ENCODE measurements around the gene FAM117B.

Gene FAM117B

DNA sequence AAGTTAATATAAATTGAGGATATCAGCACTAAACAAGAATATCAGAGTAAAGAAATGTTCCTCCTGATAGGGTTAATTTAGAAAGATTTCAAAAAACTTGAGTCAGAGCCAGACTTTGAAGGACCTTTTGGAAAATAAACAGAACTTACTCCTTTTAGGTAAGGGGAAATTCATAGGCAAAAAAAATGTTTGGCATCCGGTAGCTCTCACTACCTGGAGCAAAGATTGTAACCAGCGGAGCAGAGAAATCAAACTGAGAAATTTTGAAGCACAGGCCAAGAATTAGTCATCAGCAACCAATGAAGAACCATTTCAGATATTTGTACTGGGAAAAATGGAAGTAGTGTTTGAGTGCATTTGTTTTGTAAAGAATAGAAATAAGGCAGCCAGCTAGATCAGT is 123.8 kb downstream of the FAM117B start:
- no peak for DNase-seq

DNA sequence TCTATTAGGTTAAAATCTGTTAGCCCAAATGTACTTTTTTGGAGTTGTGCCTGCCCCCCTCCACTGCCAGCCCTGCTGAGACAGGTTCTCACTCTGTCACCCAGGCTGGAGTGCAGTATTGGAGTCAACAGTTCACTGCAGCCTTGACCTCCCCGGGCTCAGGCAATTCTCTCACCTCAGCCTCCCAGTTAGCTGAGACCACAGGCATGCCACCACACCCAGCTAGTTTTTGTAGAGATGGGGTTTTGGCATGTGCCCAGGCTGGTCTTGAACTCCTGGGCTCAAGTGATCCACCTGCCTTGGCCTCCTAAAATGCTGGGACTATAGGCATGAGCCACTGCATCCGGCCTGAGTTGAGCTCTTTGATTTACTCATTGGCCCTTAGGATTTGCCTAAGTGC is 126.1 kb downstream of the FAM117B start:
- DNase-seq, result no peak

DNA sequence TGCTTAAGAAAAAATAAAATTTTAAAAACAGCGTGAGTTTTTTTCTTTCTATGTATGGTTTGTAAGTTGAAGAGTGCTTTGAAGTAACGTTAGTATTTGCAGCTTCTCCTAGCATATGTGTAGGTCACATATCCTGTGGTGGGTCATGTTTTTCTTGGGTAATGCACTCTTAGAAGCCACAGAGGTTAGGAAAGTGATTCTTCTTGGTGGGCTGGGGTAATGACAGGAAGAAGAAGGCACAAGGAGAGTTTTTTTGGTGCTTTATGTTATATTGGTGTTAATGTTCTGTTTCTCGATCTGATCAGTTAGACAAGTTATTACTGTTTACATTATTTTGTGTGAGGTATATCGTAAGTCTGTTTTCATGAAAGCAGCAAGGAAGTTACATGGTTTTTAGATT is 127.8 kb downstream of the FAM117B start:
- no peak for DNase-seq

DNA sequence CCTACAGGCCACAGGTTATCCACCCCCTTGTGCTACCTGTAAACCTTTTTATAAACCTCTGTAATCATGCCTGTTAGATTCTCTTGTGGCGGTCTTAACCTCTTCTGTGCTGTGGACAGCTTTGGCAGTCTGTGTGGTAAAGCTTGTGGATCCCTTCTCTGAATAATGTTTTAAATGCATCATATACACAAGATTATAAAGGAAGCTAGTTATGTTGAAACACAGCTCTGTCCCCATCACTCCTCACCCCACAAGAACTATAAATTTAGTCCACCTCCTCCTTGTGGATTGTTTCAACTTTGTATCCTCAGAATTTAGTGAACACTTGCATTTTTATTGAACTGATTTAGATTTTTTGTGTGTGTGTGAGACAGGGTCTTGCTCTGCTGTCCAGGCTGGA is 129.1 kb downstream of the FAM117B start:
- DNase-seq, result no peak

DNA sequence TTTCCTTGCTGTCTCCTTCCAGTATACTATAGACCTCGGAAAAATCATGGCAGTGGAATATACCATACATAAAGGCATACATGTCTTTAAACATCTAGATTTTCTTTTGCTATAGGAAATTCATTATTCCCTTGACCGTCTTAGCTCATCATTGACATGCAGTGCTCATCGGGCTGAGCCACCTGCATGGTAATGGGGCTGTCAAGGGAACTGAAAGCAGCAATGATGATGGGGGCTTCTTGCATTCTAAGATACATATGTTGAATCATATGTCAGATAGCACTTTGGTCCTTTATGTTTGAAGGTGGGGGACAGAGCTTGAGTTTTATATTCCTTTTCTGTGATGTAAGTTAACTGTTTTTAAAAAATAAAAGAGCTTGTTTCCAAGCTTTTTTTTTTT is 130.2 kb downstream of the FAM117B start:
- no peak for DNase-seq

DNA sequence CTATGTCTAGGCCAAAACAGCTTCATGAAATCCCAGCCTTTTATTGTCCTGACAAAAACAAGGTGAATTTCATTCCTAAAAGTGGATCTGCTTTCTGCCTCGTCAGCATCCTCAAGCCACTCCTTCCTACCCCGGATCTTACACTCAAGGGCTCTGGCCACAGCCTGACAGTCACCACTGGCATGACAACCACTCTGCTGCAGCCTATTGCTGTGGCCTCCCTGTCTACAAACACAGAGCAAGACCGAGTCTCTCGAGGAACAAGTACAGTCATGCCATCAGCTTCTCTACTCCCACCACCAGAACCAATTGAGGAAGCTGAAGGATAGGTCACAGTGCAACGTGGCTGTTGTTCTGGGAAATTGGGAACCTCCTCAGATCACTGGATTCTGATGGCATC is 130.7 kb downstream of the FAM117B start:
- DNase-seq, result no peak

DNA sequence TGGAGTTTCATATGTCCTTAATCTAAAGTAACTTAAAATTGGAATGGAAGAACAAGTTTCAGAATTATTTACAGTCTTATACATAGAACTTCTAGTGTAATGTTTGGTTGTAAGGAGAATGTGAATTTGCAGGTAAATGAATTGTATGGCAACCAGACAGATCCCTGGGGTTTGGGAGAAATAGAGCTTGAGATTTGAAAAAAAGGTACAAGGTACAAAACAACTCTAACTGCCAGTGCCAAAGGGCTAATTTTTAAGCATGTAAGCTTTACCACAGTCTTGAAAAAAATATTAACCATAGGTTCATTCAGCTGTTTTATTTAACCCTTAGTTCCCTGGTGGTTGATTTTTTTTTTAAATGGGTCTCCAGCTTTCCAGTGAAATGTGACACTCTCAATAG is 133.5 kb downstream of the FAM117B start:
- DNase-seq, result no peak

DNA sequence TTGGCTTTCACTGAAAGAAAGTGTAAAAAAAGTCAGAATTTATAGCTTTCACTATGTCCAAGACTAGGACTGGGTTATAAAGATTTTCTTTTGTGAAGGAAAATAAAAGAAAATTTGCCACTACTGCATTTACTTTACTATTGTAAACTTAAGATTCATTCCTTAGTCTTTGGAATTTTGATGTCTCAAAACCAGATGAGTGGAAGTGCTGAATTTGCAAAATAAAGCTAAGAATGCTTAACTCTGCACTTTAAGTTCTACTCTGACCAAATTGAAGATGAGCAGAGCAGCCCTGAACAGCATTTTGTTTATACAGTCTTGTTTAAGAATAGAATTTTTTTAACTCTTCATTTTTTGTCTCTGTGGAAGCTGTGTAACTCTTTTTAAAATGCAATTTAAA is 134.4 kb downstream of the FAM117B start:
- no peak for DNase-seq

DNA sequence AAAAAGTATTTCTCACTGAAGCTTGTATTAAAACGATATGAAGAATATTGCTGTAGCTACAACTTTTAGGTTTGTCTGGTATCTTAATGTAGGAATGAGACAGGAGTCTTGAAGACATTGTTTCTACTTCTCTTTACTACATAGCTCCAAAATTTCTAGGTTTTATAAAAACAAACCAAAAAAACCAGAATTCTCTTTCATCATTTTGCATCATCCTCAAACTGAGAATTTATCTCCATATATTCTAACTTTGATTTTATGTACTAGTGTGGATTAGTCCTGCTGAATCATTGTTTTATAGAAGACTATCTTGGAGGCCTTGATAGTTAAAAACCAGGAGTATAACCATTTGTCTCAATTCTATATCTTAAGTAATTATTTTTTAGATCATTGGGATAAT is 136.6 kb downstream of the FAM117B start:
- DNase-seq, result no peak

DNA sequence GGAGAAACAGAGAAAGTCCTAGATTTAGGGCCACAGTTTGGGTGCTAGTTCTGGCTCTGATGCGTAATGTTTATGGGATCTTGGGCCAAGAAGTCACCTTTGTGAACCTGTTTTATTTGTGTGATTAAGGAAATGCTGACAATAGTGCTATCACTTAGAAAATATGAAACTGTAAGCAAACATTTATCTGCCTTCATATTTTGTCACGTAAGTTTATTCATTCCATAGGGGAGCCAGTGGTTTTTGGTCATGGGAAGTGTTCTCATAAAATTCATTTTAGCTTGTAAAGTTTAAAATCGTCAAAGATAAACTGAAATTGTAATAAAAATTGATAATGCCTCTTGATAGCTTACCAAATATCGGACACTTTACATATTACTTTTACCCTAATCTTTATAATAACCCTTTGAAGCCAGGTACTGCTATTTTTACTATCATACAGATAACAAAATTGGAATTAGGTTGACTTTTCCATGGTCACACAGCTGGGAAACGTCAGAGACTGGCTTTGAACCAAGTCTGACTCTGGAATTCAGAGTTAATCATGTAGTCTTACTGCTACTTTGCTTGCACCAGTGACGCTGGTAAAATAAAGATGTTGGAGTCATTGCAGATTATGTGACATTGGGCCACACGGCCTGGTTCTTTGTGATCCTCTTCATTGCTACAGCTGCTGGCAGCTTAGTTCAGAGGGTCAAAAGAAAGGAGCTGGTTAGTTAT is 137.1 kb downstream of the FAM117B start:
- DNase-seq, result no peak

DNA sequence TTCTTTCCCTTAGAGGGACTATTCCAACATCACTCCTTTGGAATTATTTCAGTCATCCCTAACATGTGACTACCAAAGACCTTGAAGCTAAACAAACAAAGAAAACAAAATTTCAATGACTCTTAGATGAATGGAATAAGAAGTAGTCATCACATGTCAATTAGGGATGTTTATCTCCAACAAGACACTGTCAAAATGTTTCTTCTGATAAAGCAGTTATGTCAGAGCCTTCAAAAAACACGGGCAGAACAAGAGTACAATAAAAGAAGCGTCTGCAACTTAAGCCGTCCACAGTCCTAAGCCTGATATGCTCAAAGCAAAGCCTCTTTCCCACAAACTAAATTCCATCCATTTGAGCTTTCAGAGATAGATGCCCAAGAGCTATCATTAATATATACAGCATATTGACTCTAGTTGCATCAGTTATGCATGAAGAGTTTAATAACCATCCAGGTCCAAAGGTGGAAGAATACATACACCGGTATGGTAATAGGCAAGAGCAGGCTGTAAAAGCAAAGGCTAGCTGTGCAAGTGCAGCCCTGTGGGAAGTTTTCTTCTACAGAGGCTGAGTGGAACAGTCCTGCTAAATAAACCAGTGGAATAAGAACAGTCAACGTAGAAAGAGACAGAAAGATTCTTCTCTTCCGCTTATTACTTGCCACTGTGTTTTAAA is 138.7 kb downstream of the FAM117B start:
- no peak for DNase-seq

DNA sequence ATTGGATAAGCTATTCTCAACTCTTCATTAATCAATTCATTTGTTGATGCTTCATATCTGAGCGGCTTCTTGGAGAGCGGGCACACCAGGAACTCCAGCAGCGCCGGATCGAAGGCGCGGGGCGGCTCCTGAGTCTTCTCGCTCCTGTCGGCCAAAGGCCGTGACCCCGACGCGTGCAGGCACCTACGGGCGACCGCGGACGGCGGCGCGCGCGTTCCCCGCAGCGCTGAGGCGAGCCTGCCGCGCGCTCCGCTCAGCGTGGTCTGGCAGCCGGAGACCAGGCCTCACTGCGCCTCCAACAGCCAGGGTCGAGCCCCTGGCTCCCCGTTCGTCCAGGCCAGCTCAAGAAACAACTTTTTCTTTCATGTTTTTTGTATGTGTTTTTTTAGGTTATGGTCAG is 139.3 kb downstream of the FAM117B start:
- DNase-seq, result no peak

DNA sequence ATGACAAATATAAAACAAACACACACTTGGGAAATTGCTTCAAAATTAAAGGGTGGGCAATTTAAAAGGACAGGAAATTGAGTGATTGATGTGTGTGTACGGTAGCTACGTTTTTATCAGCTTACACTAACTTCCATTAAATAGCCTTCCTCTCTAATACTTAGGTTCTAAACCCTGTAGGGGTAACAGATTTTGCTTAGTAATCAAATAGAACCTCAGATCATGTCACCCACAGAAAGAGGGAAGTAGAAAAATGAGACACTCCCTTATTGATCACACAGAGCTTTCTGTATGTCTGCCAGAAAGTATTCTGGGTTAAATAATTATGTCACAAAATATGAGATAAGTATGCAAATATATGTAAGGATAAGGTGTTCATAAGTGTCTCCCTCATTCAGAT is 143.4 kb downstream of the FAM117B start:
- DNase-seq, result no peak

DNA sequence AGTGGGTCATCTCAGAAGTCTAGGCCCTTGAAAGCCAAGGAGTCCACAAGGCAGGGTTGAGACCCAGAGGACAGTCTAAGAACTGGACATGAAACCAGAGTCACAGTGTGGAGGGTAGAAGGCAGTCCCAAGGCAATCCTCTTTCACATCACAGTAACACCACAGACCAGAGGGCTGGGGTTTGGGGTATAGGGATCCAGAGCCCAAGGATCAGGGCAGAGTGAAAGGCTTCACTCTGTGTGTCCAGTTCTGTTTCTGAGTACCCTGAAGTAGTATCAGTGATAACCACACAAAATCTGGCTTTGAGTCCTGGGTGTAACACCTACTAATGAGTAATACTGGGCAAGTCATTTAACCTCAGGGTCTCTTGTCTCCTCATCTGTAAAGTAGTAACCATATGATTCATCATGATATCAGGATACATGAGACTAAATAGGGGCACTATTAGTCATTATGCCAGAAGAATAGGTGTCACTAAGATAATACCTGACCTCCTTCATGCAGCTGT is 145.8 kb downstream of the FAM117B start:
- DNase-seq, result no peak

DNA sequence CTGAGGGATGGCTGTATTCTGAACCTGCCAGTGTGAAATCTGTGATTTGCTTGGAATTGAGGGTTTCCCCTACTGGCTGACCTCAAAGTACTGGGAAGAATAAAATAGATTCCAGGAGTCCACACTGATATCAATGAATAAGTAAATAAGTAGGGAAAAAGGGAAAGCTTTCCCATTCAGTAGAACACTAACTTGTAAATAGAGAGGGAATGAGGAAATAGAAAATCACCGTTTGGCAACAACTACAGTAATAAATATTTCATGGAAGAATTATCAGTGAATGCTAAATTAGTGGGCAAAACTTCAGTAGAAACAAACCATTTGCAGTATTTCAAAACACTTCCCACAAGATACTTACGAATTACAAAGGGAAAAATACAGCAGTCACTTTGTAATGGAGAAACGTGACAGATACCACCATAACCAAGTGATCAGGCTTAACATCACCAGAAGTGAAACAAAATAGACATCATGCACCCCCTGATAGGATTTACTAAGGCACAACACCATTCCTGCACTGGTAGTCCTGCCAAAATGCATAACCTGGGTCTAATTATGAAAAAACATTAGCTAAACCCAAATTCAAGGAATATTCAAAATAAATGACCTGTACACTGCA is 148.3 kb downstream of the FAM117B start:
- no peak for DNase-seq

DNA sequence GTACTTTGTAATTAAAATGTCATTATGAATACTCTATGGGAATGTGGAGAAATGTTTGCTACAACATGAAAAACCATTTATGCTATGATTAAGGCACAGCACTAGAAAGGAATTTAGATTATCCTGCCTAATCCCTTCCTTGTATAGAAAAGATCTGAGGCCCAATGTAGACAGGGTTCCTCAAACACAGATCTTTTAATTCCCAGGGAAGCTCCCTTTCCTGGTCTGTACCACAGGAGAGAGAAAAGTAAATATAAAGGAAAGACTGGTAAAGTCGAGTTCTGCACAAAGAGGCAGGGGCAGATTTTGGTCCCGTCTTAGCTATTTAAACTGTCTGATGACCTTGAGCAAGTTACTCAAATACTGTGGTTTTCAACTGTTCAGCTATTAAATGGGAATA is 152.1 kb downstream of the FAM117B start:
- no peak for DNase-seq

DNA sequence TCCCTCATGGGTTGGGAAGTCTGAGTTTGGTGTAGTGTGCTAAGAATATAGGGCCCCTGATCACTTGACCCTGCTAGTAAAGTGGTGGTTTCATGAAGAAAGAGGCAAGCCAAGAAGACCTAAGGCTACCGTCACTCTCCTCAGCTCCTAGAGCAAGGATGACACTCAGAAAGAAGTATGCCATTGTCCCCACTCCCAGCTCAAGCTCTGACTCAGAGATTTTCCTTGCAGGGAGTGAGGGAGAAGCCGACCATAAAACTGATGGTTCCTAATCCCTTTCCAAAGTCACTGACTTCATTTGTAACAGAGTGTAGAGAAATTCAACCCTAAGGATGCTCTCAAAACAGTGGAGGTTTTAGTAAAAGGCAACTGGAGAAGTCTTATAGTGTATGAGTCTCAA is 155.9 kb downstream of the FAM117B start:
- DNase-seq, result no peak

DNA sequence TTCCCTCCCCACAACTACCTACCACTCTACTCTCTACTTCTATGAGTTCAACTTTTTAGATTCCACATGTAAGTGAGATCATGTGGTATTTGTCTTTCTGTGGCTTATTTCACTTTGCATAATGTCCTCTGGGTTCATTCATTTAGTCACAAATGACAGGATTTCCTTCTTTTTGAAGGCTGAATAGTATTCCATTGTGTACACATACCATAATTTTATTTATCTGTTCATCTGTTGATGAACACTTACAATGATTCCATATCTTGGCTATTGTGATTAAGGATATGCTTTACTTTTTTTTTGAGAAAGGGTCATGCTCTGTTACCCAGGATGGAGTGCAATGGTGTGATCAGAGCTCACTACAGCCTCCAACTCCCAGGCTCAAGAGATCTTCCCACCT is 163.2 kb downstream of the FAM117B start:
- no peak for DNase-seq

DNA sequence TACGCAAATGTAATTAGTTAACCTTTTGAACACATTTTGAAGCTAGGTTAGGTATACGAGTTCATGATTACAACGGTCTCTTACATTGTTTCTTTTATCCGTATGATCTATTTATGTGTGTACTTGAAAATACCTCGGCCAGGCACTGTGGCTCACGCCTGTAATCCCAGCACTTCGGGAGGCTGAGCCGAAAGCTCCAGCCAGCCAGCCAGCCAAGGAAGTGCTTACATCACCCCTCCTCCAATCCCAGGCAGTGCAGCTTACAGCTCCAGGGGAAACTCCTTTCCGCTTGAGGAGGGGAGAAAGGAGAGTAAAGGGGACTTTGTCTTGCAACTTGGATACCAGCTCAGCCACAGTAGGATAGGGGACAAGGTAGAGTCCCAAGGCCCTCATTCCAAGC is 171.1 kb downstream of the FAM117B start:
- DNase-seq, result peak in 5 of 56 donors; percentile 5 to 10 (median 6)

DNA sequence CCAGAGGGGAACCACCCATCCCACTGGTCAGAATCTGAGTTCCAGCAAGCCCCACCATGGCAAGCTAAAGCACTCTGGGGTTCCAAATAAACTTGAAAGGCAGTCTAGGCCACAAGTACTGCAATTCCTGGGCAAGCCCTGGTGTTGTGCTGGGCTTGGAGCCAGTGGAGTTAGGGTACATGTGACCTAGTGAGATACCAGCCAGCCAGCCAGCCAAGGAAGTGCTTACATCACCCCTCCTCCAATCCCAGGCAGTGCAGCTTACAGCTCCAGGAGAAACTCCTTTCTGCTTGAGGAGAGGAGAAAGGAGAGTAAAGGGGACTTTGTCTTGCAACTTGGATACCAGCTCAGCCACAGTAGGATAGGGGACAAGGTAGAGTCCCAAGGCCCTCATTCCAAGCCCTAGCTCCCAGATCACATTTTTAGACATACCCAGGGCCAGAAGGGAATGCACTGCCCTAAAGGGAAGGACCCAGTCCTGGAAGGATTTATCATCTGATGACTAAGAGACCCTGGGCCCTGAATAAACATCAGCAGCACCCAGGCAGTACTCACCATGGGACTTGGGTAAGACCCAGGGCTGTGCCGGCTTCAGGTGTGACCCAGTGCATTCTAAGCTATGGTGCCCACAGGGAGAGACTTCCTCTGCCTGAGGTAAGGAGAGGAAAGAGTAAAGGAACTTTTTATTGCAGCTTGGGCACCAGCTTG is 172.8 kb downstream of the FAM117B start:
- DNase-seq, result peak in 40 of 56 donors; percentile 3 to 79 (median 34)

DNA sequence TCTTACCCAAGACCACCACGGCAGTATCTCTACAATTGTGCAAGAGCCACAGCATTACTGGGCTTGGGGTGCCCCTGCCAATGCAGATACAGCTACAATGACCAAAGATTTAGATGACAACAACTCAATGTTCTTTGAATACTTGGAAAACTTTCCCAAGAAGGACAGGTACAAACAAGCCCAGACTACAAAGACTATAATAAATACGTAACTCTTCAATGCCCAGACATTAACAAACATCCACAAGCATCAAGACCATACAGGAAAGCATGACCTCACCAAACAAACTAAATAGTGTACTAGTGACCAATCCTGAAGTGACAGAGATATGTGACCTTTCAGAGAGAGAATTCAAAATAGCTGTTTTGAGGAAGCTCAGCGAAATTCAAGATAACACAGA is 174.0 kb downstream of the FAM117B start:
- DNase-seq, result no peak

DNA sequence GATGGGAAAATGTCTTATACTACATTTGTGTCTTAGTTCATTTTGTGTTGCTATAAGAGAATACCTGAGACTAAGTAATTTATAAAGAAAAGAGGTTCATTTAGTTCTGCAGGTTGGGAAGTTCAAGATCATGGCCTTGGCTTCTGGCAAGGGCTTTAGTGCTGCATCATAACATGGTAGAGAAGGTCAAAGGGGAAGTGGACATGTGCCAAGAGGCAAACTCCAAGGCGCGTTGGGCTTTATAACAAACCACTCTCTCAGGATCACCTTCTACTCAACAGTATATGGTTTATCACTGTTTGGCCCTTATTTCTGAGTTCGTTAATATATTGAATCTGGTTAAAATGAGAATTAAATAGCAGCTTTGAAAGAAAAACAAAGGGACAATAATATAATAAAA is 178.6 kb downstream of the FAM117B start:
- DNase-seq, result no peak
